NCI-H1930 (cell line): Measurements from ENCODE around the gene ADAM12.
"Not testable (repeated sequence)": the region's sequence is repeated elsewhere in the genome, so short reads cannot be mapped to it uniquely, and the experiment has no call there.

Source experiments
- DNase-seq, 2 experiments: peaks; one replicate each; lab custom pipeline; 2025; lab: John Stamatoyannopoulos, UW

The ADAM12 gene

DNA sequence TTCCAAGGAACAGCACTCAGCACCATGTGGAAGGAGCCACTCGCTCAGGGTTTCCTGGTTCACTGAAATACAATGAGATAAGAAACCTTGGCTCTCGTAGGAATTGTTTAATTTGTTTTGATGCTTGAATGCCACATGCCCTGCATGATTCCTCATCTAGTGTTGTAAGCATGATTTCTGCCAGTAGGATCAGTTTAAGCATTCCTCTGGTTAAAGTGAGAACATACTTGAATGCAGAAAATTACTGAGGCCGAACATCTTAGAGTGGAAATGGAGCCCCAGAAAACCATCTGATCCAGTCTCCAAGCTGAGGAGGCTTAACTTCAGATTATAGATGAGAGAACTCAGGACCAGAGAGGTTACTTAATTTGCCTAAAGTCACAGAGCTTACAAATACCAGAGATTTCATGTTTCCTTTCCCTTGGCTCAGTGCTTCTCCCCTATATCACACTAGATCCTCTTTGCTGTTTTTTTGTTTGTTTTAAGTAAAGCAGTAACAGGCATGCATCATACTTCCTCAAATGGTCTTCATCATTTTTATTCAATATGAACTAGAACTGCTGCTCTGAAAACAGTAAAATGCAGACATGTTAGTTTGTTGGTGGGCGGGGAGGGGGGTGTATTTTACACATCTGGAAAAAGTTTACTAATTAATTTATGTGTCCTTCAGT, 125.1 kb downstream of the ADAM12 start:
- no peak for DNase-seq

DNA sequence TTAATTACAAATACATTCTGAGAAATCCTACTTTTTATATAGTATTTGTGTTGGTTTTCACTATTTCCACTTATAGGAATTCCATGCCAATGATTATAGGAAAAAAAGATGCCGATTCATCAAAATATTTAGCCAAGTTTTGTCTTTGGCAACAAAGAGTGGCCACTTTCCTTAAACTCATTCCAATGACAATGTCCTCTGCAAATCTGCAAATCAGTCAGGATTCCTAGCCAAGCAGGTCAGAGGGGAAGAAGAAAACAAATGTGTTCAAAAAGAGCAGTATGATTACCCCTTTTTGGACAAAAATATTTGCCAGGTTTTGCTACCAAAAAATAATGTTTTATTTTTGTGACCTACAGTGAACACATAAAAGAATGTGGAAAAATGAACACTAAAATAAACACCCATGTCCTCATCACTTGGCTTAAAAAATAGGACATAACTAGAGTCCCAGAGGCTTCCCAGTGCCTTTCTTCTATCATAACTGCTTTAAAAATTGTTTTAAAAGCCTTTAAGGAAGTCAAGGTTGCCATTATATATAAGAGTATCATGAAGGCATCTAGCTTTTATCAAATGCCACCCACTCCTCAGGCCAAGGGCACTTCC, 125.9 kb downstream of the ADAM12 start:
- DNase-seq: no peak

DNA sequence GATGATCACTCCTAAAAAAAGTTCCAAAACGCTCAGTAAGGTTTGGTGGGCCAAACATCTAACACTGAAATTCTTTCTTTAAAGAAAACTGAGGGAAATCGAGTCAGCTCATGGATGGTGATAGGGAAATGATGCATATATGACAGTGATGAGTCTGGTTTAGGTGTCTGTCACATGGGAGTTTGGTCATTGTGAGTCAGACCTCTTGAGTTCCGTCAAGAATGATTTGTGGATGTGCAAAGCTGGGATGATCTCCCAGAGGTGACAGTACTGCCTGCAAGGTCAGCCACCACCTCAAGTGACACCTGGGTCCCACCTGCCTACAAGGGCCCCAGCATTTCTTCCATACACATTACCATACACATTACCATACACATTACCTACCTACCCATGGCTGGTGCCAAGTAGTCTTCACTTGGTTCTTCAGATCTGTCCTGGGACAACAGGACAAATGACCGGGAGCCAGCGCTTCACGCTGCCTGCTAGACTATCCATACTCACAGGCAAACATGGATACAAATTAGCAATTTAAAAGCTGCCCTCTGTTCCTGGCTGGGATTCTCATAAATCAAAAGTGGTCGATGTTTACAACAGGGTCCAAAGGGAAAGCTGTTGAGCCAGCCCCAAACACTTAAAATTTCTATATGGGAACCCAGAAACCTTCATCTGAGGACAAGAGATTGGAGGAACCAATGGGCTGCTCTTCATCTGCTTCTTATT, 128.4 kb downstream of the ADAM12 start:
- DNase-seq: no peak

DNA sequence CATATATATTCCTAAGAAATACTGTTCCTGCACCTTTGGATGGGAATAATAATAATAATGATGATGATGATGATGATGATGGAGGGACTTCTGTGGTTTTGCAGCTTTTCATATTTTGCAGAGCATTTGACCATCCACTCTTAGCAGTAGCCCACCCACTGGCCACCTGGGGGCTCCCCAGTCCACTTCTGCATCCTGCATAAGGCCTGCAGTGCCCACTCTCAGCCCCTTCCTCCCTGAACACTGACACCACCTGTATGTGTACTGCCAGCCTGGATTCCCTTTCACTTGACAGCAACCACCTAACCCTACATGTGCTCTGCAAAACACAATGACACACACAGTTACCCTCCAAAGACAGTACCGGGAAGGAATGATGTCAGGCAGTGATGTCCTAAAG, 131.4 kb downstream of the ADAM12 start:
- no peak for DNase-seq

DNA sequence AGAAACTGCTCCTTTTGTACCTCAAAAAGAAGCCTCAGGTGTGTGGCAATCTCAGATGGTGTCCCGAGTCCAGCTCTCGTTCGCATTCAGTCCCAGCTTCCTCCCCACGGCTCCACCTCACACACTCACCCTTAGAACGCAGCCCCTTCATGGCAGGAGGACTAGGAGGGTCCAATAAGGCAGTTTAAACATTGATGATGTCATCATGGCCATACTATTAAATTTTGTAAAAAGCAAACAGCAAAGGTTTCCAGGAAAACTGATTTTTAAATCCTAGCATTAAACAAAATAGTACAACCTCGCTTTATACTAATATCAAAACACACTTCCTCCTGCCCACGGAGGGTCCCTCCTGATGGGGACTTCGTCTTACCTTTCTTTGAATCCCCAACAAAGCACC, 133.0 kb downstream of the ADAM12 start:
- no peak for DNase-seq

DNA sequence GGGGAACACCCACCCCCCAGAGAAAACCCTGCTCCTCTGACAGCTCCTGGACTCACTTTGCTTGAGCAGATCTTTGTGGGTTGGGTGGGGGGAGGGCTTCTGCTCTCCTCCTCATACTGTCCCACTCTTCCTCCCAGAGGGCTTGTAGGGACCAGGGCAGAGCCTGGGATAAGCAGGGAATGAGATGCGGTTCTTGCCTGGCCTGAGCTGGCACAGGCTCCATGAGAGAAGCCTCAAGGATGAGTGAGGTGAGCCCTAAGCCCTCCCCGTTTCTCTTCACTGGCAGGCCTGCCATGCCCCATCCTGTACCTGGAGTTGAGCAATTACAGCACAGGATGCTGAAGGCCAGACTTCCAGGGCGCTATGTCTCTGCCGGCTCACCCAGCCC, 134.7 kb downstream of the ADAM12 start:
- DNase-seq: no peak

DNA sequence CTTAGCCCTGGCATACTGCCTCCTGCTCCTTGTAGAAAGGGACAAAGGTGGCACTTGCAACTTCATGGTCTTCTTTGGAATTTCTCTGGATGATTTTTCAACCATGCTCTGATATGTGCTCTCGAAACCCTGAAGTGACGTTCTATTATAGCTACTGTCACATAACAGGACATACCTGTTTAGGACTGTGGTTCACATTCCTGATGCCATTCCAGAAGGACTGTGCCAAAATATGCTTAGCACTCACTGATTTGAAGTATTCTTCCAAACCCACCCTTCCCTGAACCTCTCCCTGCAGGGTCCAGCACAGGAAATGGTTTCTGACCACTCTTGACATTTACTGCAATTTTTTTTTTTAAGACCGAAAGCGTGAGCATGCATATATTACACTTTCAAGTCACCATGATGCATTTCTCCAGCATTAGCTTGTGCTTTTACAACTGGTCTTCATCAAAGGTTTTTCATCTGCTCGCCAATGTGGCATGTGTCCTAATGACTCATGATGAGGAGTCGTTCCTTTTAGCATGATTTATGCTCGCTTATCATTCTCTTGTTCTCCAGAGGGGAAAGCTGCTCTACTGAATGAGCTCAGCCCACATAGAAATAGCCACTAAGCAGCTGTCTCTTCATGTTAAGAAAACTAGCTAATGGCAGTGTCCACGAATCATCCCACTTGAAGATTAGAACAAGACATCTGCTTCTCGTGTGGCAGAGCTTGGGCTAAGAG, 135.2 kb downstream of the ADAM12 start:
- DNase-seq: no peak

DNA sequence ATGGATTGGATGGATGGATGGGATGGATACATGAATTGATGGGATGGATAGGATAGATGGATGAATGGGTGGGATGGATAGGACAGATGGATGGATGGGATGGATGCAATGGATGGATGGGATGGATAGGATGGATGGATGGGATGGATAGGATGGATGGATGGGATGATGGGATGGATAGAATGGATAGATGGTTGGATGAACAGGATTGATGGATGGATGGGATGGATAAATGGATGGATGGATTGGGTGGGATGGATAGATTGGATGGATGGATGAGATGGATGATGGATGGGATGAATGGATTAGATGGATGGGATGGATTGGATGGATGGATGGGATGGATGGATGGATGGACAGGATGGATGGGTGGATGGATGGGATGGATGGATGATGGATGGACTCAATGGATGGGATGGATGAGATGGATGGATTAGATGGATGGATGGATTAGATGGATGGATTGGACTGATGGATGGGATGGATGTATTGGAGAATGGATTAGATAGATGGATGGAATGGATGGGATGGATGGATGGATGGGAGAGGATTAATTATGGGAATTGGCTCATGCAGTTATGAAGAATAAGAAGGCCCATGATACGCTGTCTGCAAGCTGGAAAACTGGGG, 136.4 kb downstream of the ADAM12 start:
- DNase-seq: no peak

DNA sequence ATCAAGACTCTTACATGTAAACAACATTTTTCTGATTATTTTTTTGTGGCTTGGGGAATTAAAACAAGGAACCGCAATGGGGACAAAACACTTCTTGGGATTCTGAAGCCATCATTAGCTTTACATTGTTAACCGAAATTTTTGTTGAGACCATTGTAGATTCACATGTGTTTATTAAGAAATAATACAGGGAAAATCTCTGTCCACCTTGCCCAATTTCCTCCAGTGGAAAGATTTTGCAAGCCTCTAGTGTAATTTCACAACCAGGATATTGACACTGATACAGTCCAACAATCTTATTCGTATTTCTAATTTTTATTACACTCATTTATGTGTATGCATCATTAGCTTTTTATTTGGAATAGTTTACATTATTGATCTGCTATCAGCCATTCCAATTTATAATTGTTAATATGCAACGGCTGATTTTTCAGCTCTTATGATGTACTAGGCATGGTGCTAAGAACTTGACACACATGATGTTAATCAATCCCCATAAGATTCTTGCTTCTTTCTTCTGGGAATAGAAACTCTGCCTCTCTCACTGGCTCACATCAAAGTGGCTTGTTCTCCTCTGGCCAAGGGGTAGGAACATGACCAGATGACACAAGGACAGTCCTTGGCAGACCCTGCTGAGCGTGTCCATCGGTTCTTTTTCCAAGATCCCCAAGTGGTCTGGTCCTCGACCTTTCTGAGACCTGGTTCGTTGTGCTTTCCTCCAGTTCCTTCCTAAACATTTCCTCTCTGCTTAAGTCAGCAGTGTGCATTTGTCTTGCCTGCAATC, 137.6 kb downstream of the ADAM12 start:
- no peak for DNase-seq

DNA sequence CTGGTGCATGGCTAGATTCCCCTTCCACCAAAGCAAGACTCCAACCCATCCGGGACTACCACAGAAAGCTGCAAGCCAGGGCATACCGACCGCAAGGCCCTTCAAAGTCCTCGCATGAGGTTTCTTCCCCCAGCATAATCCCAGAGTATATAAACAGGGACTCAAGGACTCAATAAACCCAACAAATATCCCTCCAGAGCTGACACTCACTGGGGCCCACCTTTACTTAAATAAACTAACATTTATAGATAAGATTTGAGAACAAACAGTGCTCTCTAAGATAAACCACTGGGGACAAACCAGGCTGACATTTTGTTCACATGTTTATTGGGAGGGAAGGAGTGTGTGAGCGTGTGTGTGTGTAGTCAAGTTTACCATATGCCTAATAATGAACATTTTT, 138.2 kb downstream of the ADAM12 start:
- no peak for DNase-seq

DNA sequence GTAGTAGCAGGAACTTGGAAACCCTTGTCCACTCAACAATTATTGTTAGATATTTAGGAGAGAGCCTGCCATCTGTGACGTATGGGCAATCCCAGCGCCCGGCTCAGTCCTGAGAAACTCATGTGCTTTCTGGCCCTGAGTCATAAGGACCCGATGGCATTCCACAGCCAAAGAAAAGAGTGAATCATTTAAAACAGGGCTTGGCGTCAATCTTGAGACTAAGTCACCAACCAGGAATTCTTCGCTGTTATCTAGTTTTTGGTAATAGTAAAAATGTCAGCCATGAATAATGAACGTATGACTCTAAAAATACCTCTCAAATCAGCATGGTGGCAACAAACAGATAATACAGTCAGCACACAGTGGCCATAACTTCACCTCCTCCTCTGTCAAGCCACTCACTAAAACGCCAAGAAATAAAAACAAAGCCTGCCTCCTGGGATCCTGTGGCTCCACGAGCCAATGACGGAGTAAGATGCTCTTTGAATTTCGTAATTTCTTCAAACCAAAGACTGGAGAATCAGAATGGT, 140.8 kb downstream of the ADAM12 start:
- DNase-seq: no peak

DNA sequence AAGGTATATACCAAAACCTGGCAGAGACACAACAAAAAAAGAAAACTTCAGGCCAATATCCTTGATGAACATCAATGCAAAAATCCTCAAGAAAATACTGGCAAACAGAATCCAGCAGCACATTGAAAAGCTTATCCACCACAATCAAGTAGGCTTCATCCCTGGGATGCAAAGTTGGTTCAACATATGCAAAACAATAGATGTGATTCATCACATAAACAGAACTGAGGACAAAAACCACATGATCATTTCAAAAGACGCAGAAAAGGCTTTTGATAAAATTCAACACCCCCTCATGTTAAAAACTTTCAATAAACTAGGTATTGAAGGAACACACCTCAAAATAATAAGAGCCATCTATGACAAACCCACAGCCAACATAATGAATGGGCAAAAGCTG, 141.9 kb downstream of the ADAM12 start:
- DNase-seq: not testable (repeated sequence)

DNA sequence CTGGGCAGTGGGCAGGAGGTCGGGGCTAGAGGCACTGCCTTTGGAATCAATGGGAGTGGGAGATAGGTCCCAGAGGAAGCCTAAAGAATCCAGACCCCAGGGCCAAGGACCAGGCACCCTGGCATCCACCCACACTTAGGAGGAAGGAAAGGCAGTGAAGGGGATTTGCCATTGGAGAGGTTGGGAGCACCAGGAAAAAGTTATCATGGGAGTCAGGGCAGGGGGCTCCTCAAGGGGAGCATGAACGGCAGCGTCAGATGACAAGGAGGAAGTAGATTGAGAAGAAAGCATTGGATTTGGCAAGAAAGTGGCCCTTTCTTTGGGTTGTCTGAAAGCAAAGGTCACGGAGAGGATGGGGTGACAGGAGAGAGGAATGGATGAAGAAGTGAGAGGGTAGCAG, 142.8 kb downstream of the ADAM12 start:
- DNase-seq: no peak

DNA sequence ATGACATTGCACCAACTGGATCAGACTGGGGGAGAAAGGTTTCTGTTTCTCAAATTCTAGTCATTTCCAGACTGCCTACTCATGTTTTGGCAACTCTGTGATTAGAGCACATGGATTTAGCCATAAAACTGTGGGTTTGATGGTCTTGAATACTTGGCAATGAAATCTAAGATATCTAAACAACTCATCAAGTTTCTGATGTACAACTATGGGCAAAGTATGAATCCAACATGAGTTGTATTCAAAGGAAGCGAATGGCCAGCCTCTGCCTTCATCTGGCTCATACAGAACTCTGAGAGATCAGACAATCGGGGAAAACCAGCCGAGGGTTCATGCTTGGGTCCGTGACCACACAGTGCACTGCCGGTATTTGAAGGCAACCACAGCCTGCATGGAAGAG, 144.3 kb downstream of the ADAM12 start:
- no peak for DNase-seq

DNA sequence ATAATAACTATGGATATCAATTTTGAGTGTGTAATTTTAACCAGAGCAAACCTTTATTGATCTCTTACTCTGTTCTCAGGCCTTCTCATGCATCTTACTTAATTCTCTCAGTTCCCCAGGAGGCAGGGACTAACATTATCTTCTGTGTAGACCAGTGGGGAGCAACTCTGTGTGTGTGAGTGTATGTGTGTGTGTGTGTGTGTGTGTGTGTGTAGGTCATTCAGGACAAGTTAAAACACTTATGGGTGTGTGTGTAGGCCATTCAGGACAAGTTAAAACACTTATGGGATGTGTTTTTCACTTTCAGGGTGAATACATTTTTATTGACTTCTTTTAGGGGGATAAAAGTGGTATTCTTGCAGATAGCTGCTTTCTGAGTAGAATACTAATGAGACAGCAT, 145.0 kb downstream of the ADAM12 start:
- DNase-seq: no peak

DNA sequence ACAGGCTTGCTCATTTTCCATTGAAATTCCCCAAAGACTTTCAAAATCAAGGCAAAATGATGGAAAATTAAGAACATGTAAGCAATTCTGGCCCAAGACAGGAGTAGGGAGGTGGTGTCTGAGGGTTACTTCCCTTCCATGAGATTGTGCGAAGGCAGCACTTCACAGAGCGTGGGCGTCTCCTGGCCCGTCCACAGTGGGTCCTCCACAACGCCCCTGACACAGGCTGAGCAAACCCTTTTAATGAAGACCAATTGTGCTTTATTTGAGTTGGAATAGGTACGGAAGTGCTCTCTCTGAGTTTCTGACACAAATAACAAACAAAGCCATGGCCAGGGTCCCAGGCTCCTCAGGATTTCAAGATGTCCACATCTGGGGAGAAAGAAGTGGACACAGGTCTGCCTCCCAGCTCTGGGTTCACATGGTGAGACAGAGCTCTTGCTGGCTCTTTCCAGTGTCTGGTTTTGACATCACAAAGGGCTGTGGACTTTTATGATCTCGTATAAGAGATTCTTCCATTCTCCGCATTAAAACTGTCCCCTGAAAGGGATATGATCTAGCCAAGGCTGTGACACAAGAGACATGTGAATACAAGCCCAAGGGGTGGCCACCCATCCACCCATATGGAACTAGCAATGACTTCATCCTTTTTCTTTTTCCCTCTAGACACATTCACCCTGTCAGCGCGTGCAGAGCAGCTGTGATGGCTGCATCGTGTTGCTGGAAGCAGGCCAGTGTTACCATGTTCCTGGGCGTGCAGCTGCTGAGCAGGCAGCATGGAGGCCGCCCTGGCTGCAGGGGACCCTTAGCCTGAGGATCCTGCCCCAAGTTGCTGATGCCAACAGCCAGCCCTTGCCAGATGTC, 145.6 kb downstream of the ADAM12 start:
- DNase-seq: no peak

DNA sequence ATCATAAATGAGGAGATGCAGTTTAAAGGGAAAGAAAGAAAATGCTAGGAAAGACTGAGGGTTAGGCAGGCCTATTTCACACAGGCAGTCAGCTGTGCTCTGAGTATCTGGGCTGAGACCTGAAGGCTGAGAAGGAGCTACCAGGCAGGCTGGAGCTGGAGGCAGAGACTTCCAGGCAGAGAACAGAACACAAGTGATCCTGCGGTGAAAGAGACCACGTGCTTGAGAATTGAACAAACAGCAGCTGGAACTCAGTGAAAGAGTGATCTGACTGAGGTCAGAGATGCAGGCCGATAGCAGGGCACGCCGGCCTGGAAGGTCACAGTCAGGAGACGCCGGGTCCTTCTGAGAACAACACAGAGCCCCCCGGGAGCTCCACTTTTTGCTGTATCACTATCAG, 147.8 kb downstream of the ADAM12 start:
- no peak for DNase-seq

DNA sequence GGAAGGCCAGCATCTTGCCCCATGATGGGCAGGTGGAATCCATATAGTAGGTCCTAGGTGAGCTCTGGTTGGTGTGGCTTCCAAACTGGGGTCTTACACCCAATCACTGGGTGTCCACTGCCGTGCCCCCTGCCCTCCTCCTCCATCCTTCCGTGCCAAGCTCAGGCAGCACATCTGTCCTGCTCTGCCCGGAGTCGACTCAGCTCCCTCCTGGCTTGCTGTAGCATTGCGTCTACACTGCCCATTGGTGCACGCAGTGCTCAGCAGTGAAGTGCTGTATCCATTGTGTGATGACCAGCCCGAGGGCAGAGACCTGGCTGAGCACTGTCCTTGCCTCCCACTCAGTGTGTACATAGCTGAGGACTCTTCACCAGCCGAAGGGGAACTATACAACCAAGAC, 148.4 kb downstream of the ADAM12 start:
- no peak for DNase-seq

DNA sequence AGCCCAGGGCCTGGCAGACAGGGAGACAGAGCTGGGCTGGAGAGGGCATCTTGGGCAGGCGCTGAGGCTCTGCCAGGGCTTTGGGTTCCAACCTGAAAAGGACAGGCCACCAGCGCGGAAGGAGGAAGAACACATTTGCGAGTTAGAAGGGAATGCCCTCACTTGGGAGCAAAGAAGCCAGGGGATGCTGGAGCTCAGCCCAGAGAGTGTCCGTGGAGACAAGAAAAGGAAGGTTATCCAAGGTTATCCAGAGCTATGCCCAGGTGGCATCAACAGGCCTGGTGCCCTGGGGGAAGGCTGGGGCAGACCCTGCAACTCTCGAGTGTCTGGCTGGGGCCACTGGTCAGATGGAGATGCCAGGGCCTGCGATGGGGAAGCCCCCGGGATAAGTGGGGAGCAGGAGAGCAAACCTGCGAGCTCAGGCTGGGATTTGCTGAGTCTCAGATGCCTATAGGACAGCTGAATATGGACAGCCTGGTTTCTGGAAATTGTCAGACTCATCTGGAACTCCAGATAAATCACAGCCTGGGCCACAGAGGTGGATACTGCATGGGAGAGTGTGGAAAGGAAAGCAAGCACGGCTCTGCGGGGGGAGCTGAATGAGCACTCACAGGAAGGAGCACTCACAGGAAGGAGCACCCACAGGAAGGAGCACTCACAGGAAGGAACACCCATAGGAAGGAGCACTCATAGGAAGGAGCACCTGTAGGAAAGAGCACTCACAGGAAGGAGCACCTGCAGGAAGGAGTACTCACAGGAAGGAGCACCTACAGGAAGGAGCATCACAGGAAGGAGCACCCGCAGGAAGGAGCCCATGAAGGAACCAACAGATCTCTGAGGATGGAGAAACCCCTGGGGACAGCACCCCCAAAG, 152.1 kb downstream of the ADAM12 start:
- DNase-seq: no peak
